GM21526 (cell line): Measurements from ENCODE around the gene NODAL.

Experiments used
- ATAC-seq: cut with Tn5 transposase; IDR thresholded peaks from one replicate; pipeline ENCODE4 v1.9.1; 2021; ENCODE audit warnings: moderate library complexity; ENCODE audit not compliant: unreplicated experiment, low FRiP score

The NODAL gene

DNA sequence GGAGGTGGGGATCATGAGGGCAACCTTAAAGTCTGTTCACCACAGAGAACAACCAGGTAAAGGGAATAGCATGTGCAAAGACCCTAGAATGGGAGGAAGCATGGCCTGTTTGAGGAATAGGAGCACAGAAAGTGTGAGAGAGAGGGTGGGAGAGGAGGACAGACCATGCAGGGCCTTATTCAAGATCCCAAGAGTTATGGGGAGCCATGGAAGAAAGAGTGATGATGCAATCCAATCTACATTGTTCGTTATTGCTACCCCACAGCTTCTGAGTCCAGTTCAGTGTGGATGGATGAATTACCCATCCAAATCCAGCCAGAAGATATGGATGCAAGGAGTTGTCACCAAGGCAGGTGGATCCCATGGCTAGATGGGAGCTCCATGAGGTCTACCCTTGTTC lies 45.3 kb downstream of the NODAL start:
- ATAC-seq: no peak

- no peak for ATAC-seq
These were observed 49.8 kb downstream of the NODAL start for GRCh38 chr10:70391654-70392053.
